Measurements from ENCODE around the gene CFAP99. TPM values are rescaled to one million over a fixed set of nuclear protein-coding genes. Genes with fewer than 3 reads are reported as not detected.
A peak's percentile ranks its signal among the peaks of the same experiment; 100 is the strongest.

CFAP99 gene
- total RNA-seq, 2 donors from 2014 or later, result not detected

GRCh38 chr4:2412885-2413716 lies 5.7 kb upstream of the CFAP99 start:
- Histone ChIP-seq H3K36me3 (replicated peaks in 1 of 2; ENCODE audit: insufficient read depth in 1 of 2, low read depth in 2 of 2) (no peaks in the 10 kb centered on the region), H3K4me1 (peaks cover 37% of the 10 kb centered on the region), H3K27me3 (no peaks in the 10 kb centered on the region), H3K4me3 (no peak overlapping the region), H3K9me3 (no peaks in the 10 kb centered on the region), H3K27ac (peak overlapping the region; percentile 30 to 72 (median 49))
- whole genome bisulfite sequencing, 2 donors, result 17 to 43% methylated on average over 8 to 30 of the region's 30 CpGs
- intact Hi-C loops (cut with DNase I), result no loop called here
- peak; percentile 20 to 68 (median 45) for TF ChIP-seq CTCF (IDR thresholded peaks at IDR 0.05)
- TF ChIP-seq POLR2A (IDR thresholded peaks at IDR 0.05), result peak in 2 of 3 donors; percentile 48 to 52
- DNase-seq (peak; percentile 79 to 92 (median 90)), ATAC-seq (peak; percentile 83)

GRCh38 chr4:2413821-2414610 lies 4.7 kb upstream of the CFAP99 start:
- Histone ChIP-seq H3K27me3 (no peaks in the 10 kb centered on the region), H3K9me3 (no peaks in the 10 kb centered on the region), H3K4me1 (peaks cover 39% of the 10 kb centered on the region), H3K27ac (peak overlapping the region; percentile 30 to 72 (median 49)), H3K4me3 (no peak overlapping the region), H3K36me3 (replicated peaks in 1 of 2; ENCODE audit: insufficient read depth in 1 of 2, low read depth in 2 of 2) (no peaks in the 10 kb centered on the region)
- DNase-seq (no peak), ATAC-seq (no peak)
- WGBS, 2 donors, result 56 to 58% methylated on average over 9 to 14 of the region's 14 CpGs
- intact Hi-C loops (cut with DNase I), result no loop called here
- TF ChIP-seq POLR2A (IDR thresholded peaks at IDR 0.05) (no peak), CTCF (IDR thresholded peaks at IDR 0.05) (no peak)

GRCh38 chr4:2415213-2415612 lies 3.5 kb upstream of the CFAP99 start:
- intact Hi-C loops (cut with DNase I), result no loop called here
- TF ChIP-seq CTCF (IDR thresholded peaks at IDR 0.05) (no peak), POLR2A (IDR thresholded peaks at IDR 0.05) (no peak)
- 97 to 98% methylated on average over 3 of the region's 3 CpGs for WGBS, 2 donors

GRCh38 chr4:2415881-2416563 lies 2.7 kb upstream of the CFAP99 start:
- Histone ChIP-seq H3K27ac (no peak overlapping the region), H3K4me3 (no peak overlapping the region), H3K27me3 (no peaks in the 10 kb centered on the region), H3K36me3 (replicated peaks in 1 of 2; ENCODE audit: insufficient read depth in 1 of 2, low read depth in 2 of 2) (no peaks in the 10 kb centered on the region), H3K9me3 (no peaks in the 10 kb centered on the region), H3K4me1 (peaks cover 46% of the 10 kb centered on the region)
- ATAC-seq, result no peak
- no peak for DNase-seq
- intact Hi-C loops (cut with DNase I), result no loop called here
- 76 to 90% methylated on average over 17 of the region's 17 CpGs for WGBS, 2 donors
- TF ChIP-seq CTCF (IDR thresholded peaks at IDR 0.05) (no peak), POLR2A (IDR thresholded peaks at IDR 0.05) (no peak)

More at GRCh38 chr4:2415213-2415612, 3.5 kb upstream of the CFAP99 start:
- ATAC-seq (no peak), DNase-seq (no peak)
- H3K36me3 ChIP-seq (replicated peaks in 1 of 2; ENCODE audit: insufficient read depth in 1 of 2, low read depth in 2 of 2), result no peaks in the 10 kb centered on the region
- peaks cover 46% of the 10 kb centered on the region for H3K4me1 ChIP-seq
- no peaks in the 10 kb centered on the region for H3K9me3 ChIP-seq
- no peak overlapping the region for H3K4me3 ChIP-seq
- H3K27ac ChIP-seq, result no peak overlapping the region
- H3K27me3 ChIP-seq, result no peaks in the 10 kb centered on the region
